Activated T-cell treated with anti-CD3 and anti-CD28 coated beads for 1 hour (primary cell): ENCODE results near the gene SERINC5.
"Not testable (repeated sequence)": the region's sequence is repeated elsewhere in the genome, so short reads cannot be mapped to it uniquely, and the experiment has no call there.

Experiments
- DNase-seq: peaks from one replicate; pipeline ENCODE4 v3.0.0-alpha.2; 2020; ENCODE audit warnings: low read depth

The SERINC5 gene

DNA sequence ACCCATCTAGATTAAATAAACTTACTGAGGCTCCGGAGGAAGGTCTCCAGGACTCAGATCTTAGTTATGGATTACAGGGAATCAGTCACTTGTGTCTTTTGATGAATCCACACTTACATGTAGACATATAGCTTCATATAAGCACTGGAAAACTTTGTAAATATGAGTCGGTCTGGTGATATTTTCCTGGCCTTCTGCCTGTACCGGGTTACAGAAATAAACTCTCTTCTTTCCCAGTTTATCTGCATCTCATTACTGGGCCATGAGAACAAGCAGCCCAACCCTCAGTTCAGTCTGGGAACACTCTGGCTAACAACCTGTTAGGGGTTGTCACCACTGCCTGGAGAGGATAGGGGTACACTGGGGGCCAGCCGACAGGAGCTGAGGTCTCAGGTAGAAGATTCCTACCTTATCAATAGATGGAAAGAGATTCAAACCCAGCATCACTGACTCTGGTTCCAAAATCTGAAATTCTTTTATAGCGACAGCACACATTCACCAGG, 161.6 kb downstream of the SERINC5 start:
- no peak for DNase-seq

DNA sequence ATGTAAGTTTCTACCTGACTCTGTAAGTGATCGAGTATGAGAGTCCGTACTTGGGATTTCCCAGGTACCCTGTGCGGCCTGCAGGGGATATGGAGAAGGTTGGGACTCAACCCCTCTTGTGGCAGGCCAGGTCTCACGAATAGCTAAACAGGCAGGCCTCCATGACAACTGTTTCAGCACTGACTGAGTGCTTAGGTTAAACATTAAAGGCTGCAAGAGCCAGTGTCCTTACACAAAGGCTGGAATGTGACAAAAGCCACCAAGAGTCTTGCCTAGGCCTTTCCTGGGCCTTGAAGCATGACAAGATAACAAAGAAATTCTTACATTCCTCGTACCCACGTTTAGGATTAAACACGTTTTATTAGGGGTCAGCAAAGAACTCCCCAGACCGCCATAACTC, 162.1 kb downstream of the SERINC5 start:
- DNase-seq: no peak

DNA sequence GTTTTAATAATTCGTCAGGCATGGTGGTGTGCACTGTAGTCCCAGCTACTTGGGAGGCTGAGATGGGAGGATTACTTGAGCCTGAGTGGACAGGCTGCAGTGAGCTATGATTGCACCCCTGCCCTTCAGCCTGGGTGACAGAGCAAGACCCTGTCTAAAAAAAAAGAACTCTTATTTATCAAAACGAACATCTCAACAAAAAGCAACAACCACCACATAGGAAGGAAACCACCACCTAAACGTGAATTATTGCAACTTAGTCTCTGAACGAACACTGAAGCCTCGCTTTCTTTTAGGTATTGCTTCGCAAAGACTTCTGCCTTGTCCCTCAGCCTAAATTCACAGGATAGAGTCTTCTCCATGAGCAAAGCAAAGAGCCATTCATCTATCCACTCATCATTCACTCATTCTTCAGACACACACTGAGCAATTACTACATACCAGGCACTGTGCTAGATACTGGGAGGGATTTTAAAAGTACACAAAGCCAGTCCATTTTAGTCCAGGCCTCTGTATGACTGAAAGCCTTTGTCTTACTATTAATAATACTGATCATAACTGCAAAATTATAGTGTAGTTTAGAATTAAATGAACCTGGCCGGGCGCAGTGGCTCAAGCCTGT, 163.3 kb downstream of the SERINC5 start:
- DNase-seq: no peak

DNA sequence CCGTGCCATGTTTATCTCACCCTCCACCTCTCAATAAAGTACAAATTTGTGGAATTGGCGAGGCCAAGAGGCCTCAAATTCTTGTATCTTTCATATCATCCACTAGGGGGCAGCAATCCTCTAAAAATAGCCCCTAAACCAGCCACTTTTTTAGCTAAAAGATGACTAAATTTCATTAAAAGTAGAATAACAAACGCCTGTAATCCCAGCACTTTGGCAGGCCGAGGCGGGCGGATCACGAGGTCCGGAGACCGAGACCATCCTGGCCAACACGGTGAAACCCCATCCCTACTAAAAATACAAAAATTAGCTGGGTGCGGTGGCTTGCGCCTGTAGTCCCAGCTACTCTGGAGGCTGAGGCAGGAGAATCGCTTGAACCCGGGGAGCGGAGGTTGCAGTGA, 164.1 kb downstream of the SERINC5 start:
- not testable (repeated sequence) for DNase-seq

DNA sequence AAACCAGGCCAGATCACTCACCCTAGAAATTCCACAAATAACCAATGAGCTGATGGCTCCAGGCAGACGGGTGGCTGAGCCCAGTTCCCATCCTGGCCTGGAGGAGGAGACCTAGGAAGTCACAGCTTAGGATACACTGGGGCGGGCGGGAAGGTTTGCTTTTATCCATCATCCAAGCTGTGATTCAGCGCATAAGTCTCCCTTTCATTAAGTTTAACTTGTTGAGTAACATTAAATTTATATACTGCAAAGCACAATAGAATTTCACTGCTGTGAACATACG, 165.0 kb downstream of the SERINC5 start:
- DNase-seq: no peak

DNA sequence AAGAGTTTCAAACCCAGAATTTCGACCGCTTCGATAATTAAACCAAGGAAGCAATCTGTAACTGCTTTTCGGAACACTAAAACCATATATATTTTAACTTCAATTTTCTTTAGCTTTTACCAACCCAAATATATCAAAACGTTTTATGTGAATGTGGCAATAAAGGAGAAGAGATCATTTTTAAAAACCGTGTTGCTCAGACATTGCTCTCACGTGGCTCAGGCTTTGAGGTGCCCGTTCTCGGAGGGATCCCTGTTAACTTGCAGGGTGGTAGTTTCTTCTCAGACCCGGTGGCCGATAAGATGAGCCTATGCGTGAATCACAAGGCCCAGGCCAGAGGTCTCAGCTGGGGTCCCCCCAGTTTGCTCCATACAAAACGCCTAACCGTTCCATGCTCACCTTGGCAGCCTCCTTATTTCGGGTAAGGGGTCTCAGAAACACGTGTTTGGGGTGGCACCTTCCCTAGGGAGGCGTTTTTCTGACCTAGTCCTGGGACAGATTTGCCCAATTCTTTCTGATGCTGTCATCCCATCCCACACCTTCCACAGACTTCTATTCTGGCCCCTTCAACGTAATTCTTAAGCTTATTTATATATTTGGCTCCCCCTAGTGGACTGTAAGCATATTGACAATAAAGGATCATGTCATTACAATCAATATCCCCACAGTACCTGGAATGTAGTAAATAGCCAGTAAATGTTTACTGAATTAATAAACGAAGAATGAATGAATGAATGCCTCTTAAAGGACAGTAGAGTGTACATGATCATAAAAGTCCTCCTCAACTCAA, 172.6 kb downstream of the SERINC5 start:
- DNase-seq: no peak

DNA sequence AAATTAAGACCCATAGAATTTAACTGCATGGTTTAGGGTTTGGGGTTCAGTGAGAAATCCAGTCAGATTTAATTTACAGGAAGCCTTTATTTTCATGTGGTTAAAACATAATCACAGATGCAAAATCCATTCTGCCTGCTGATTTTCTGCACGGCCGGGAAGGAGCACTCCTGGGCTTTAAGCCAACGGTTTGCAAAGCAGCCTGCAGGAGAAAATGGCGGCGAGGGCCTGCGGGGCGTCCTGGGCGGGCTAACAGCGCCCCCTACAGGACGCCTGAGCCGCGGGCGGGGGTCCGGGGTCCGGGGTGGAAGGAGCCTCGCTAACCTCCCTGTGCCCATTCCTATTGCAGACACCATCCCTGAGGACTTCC, 173.1 kb downstream of the SERINC5 start:
- peak; percentile 18 for DNase-seq

DNA sequence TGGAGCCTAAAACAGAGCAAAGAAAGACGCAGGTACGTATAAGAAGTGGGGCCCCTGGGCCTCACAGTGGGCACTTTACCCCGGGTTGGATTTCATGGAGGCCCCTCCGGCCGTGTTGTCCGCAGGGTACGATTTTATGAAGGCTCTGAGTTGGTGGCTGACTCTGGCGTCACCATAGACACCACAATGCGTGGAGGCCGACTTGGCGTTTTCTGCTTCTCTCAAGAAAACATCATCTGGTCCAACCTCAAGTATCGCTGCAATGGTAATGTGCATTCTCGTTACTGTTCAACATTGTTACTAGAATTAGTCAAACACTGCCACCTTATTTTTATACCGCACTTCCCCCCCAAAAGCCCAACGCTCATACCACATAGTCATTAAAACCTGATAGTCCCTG, 173.6 kb downstream of the SERINC5 start:
- no peak for DNase-seq

DNA sequence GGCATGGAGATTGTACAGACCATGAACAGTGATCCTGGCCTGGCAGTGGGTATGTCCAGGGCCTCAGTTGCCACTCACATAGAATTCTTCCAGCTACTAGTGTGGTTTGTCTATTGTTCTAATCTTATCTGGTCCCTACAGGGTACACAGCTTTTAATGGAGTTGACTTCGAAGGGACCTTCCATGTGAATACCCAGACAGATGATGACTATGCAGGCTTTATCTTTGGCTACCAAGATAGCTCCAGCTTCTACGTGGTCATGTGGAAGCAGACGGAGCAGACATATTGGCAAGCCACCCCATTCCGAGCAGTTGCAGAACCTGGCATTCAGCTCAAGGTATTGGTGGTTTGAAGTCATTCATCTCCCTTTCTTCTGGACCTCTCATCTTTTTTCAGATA, 176.9 kb downstream of the SERINC5 start:
- no peak for DNase-seq

DNA sequence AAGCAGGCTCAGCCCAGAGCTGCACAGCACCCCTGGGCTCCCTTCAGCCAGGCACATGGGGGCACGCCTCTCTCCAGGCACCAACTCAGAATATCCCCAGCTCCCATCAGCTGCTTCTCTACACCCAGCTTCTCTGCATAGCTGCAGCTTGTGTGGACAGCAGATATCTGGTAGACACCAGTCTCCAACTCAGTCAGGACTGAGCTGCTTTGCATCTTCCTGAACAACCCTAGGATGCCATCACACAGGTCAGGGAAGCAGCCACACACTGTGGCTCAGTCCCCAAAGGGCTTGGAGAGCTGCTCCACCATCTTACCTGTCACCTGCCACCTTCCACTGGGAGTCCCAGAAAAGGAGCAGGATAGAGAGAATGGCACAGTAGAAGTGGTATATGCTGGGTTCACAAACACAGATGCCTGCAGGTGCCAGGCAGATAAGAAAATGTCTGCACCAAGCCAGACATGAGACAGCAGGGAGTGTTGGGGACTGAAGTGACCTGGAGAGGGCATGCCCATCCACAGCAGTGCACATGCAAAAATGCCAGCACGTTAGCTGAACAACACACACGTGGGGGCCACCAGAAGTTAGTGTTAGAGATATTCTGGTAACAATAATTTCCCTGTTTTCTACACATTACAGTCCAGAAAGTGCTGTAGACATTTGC, 178.7 kb downstream of the SERINC5 start:
- DNase-seq: no peak

DNA sequence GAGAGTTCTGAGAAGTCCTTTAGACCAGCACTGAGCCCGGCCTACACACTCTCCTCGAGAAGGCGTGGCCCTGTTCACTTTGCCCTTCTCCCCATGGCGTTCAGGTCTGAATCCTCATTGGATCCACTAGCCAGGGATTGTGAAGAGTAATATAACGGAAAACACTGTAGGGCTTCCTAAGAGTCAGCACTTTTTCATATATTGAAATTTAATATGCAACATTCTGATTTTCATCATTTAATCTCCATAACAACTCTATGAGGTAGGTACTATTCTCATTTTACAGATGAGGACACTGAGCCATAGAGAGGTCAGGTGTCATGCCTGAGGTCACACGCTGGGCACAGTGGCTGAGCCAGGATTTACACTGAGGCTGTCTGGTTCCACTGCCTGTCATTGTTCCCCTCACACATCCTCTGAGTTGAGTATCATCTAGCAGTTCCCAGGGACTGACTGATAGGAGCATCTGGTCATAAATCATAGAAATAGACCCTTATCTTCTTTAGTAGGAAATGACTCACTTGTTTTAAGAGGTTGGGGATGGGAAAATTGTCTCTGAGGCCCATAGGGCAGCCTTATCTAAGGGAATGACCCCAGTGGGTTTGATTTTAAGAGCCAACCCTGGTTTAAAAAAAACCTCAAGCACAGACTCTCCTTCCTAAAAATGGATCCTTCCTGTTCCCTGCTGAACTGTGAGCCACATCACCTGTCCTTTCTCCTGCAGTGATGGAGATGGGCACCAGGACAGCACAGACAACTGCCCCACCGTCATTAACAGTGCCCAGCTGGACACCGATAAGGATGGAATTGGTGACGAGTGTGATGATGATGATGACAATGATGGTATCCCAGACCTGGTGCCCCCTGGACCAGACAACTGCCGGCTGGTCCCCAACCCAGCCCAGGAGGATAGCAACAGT, 179.5 kb downstream of the SERINC5 start:
- DNase-seq: no peak

DNA sequence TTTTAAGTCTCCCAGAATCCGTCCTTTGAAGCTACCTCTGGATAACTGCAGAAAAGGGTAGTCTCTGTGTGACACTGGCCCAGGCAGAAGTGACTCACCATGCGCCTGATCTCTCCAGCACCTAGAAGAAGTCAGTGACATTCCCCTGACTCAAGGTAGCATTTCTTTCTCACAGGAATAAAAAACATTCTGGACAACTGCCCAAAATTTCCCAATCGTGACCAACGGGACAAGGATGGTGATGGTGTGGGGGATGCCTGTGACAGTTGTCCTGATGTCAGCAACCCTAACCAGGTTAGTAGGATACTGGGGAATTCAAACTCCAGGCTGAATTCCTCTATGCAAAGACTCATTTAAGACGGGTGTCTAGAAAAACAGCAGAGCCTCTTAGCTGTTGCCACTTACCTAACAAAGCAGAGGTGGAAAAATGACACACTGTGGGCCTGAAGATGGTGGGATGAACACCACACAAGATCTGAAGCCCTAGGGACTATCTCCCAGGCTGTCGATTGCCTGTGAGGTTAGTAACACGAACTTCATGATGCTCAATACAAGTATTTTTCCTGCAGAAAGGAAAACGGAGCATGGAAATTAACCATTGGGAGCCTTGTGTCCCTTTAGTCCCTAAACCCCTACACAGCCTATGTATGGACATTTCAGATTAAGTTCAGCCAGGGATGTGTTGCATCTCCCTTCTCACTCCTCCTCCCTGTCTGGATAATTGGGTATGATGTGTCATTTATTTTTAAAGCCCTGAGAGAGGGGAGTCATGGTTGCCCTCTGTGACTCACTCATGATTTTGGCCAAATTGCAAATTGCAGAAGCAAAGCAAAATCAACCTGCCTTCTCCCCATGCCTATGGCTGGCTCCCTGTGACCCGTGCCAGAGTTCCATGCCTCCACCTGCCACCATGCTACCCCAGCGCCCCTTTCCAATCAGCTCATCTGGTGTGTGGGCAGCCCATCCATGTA, 183.5 kb downstream of the SERINC5 start:
- no peak for DNase-seq

DNA sequence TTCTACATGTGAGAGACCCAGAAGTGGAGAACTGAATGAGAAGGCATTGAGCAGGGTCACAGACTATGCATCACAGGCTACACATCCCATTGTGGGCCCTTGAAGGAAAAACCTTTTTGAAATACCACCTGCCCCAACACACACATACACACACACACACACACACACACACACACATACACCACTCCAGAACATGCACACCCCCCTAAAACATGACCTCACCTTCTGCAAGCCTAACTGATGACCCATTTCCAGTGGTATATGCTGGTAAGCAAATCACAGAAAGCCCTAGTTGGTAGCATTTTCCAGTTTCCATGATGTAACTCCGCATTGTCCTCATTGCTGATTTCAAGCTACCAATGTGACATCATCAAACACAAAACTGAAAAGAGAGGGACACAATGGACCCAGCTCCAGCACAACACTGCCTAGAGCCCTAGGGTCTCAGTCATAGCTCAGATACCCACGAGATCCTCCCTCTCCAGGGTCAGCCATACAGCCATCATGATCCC, 184.3 kb downstream of the SERINC5 start:
- DNase-seq: no peak

DNA sequence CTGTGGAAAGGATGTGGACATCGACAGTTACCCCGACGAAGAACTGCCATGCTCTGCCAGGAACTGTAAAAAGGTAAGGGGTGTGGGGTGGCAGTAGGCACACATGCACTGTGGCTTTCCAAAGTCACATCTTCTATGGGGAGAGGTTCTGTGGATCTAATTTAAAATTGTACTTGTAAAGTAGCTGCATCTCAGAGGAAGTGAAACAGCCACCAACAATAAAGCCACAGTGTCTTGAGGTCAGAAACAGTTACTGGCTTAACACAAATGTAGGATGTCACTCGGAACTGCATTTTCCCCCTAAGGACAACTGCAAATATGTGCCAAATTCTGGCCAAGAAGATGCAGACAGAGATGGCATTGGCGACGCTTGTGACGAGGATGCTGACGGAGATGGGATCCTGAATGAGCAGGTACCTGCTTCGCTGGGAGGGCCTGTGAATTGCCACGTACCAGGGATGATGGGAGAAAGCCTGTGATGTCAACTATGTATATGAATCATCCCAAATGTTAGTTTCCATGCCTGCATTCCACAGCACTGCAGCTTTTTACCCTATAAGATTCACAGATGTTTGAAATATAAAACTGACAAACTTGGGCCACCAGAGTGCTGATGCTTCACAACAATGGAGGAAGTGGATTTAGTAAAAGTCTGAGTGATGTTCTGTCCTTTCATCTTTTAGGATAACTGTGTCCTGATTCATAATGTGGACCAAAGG, 185.4 kb downstream of the SERINC5 start:
- DNase-seq: no peak

DNA sequence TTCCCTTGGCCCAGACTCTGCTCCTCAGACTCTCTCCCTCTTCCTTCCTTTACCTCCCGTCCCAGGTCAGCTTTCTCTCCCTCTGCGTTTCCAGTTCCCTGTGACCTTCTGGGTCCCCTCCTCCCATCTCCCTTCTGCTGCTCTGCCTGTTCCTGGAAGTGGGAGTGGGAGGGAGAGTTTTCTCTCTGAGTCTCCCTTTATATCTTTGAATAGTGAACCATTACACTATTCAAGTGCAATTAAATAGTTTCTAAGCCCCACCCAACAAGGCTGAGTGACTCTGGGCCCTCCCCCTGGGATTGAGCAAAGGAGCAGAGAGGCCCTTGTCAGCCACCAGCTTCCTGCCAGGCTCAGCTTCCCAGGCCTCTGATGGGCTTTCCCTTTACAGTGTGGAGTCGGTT, 185.9 kb downstream of the SERINC5 start:
- DNase-seq: no peak

DNA sequence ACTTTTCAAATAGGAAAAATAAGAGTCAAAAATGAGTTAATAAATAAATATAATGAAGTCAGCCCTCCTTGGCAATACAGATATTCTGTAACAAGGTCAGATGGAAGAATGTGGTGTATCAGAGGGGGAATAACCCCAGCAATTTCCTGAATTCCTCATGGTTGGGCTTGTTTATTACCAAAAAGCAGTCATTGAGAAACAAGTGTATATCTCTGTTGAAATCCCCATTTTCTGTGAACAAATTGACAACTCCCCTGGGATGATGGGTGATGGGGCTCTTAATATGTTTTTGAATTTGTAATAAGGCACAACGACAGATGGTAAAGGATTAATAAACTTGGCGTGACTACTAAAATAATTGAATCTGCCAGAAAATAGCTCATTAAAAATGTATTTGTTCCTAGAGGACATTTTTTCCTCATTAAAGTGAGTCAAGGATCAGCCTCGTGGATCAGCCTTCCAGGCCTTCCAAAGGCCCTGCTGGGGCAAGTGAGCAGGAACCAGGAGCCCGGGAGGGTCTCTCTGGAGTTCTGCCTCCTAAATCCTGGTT, 186.5 kb downstream of the SERINC5 start:
- no peak for DNase-seq

DNA sequence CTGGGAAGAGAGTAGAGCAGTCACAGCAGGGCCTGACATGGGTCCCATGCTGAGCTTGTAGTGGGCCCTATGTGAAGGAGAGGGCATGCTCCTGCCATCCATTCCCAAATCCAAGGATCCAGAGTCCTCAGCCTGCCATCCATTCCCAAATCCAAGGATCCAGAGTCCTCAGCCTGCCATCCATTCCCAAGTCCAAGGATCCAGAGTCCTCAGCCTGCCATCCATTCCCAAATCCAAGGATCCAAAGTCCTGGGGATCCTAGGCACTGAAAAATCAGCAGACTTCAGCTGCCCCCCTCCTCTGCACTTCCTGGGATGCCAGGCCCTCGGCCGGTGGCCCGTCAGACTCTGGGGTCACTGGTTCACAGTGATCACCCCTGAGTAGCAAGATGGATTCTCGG, 187.1 kb downstream of the SERINC5 start:
- DNase-seq: no peak

DNA sequence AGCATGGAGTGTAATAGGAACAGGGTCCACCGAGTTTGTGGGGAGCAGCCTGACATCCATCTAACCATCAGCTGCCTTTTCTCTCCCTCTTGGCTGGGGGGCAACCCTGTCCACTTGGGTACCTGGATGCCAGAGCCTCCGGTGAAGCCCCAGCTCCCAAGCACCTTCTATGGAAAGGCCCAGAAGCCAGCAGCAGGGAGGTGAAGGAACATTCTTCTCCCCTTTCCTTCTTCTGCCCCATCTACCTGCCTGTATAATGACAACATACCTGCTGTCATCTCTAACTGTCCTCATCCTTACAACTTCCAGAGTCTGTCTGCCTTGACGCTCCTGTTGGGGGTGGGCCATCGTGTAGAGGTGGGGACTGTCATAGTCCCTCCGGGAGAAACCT, 187.6 kb downstream of the SERINC5 start:
- DNase-seq: no peak

DNA sequence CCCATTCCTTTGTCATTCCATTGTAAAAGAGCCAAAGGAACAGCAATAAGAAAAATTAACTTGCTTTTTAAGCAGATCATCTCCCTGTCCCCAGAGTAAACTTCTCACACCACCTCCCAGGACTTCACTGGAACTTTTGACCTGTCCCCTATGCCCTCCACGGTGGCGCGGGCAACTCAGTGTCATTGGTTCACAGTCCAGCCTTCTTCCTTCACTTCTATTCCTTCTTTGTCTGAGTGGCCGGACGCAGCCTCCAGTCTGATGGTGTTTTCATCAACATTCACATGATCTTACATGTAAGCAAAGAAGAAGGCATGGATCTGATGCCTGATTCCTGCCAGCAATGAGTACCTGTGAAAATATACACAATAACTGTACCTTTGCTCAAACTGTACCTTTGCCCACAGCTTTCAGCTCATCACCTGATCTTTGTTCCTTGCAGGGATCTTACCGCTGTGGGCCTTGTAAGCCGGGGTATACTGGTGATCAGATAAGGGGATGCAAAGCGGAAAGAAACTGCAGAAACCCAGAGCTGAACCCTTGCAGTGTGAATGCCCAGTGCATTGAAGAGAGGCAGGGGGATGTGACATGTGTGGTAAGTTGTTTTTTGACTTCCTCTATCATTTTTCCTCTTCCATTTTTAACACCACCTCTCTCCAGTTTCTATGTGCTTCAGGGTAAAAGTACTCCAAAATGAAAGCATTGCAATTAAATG, 188.2 kb downstream of the SERINC5 start:
- no peak for DNase-seq
